Dedifferentiated amniotic fluid mesenchymal stem cell (primary cell): ENCODE results near the gene RIC8B.

ENCODE experiments used
- DNase-seq: peaks from one replicate; pipeline ENCODE4 v3.0.0-alpha.2; 2016; ENCODE audit errors: extremely low spot score

Gene RIC8B

DNA sequence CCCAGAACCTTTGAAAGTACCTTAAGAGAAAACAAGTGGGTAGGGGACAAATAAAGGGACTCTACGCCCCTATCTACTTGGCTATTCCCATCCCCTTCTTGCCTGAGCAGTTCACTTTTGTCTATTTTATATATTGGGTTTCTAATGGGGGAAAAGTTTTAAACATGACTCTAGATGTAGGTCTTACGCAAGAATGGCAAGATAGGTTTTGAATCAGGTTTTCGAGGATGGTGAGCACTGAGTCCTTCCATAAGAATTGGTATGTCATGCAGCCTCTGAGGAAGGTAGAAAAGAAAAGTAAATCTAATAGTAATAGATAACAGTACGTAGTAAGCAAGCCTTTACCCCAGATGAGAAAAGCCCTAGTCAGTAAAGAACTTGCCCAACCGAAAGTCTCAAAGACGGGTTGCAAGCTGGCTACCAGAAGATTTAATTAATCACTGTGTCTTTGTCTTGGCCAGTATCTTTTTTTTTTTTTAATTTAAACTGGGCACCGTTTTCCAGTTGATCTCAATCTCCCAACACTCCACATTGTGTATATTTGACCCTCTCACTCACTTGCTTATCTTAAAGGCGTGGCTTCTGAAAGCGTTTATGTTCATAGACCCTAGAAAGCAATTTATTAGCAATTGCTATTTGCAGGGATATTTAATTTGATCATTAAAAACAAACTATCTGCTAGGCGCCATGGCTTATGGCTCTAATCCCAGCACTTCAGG lies 94.7 kb downstream of the RIC8B start:
- no peak for DNase-seq

DNA sequence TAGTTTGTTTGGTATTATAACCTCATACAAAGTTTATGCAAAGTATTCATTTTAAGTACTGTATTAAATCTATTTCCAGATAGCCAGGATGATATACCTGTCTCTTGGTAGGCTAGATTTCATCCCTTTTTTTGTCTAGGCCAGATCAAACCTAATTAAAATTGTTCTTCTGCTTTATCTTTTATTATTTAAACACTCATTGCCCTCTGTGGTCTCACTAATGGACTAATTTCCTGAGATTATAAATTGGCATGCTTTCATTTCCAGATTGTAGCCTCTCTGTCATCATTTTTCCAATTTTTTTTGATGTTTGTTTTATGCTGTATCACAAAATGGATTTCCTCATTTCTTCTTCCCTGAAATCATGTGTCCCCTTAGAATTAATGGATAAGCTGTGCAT lies 95.6 kb downstream of the RIC8B start:
- no peak for DNase-seq

DNA sequence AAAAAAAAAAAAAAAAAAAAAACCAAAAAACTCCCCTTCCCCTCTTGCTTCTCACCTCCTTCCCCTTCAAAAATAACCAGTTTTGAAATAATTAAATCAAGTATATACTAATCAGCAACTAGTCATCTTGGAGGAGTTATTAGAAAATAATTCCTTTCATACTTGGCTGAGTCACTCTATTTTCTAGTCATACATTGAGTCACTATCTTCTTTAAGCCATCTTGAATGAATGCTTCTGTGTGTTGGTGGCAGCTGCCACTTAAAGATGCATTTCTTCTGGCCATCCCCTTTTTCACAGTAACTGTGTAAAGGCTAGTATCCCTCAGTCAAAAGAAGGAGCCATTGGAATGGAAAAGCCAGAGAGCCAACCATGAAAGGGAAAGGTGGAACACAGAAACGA lies 97.0 kb downstream of the RIC8B start:
- DNase-seq, result no peak

DNA sequence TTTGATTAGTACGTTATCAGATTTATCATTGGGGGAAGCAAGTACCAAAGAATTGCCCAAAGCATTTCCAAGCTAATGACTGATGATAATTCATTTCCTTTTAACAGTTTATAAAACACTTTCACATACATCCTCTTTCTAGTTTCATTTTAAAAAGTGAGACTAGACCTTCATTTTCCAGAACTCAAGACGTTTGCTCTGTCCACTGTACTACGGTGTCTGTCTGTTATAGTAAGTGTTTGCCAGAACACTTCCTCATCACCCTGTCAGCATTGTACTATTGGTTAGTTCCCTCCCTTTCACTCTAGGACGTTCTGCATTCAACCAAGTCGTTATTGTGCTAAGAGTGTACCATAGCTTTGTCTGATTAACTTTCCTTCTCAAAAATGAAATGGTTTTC lies 99.5 kb downstream of the RIC8B start:
- no peak for DNase-seq

DNA sequence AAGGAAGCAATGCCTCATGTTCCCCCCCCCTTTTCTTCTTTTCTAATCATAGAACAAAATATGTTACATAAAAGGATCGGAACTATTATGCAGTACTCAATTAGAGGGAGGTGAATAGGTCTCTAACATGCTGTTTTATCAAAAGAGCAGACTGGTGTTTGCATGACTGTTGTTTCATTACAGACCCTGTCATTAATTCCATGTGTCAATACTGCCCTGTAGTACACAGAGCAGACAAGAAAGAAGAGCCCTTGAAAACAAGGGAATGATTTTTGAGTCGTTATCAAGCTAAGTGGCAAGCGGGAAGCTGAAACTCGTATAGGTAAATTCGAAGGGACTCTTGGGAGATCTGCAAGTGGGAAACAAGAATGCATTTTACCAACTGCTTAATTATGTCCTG lies 104.3 kb downstream of the RIC8B start:
- DNase-seq, result no peak

DNA sequence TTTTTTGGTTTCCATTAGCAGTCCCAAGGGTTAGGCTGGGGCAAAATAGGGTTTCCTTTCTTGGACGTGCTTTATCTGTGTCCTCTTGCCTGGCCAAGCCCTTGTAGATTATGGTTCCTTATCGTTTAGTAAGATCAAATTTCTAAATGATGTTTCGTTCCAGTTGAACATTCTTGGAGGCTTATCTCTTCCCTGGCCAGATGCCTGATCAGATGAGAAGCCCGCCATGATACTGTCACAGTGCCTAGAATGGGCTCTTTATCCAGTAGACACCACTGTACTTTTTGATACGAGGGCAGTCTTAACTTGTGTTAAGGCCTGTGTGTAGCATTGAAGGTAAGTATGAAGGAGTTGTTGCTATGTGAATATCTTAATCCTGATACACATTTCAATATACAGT lies 105.1 kb downstream of the RIC8B start:
- no peak for DNase-seq

DNA sequence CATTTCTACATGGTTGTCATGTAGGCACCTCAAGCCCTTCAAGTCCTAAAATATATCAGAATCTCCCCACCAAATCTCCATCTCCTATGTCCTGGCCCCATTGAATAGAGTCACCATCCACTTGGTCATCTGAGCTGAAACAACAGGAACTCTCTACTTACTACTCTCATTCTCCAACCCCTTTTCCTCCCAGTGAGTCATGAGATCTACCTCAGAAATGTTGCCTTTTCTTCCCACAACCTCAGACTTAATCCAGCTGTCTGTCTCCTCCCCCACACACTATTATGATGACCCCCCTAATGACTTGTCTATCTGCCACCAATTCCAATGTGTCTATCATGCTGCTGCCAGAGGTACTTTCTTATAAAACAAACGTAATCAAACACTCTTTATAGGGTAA lies 108.9 kb downstream of the RIC8B start:
- DNase-seq, result no peak

DNA sequence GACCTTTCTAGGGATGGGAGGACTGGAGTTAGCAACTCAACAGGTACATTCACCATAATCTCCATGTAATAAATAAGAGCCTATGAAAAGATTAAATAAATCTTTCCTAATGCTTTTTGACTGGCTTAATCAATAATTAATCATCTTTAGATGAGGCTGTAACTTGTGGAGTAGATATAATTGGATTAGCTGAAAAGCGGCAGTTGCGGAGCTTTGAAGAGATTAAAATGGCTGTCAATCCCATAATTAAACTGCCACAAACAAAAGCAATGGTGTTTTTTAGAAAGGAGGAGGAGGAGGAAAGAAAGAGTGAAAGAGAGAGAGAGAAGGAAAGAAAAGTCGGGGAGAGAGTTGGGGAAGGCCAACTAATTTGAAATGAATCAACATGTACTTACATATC lies 110.5 kb downstream of the RIC8B start:
- no peak for DNase-seq

DNA sequence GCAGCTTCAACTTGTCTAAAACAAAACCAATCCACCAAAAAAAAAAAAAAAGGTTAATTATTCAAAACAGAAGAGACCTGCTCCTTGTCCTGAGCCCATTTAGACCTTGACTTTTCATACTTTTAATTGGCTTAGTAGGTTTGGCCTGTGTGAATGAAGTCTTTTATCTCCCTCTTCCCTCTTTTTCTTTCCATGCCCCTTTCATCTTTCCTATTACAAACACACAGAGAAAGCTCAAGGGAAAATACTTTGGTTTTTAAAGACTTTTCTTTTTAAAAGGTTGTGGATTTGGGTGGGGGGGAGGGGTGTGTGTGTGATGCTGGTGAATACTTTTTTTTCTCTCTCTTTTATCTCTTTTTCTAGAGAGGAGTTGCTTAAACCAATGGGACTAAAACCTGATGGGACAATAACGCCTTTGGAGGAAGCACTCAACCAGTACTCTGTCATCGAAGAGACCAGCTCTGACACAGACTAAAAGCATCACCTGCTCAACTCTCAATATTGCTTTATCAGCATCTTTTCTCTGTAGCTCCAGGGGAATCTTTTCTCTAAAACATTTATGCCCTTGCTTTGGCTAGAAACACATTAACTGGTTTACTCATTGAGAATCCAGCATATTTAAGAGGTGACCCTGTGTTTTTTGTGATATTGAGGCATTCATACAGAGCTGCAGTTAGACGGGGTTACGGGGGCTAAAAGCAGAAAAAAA lies 111.2 kb downstream of the RIC8B start:
- no peak for DNase-seq

DNA sequence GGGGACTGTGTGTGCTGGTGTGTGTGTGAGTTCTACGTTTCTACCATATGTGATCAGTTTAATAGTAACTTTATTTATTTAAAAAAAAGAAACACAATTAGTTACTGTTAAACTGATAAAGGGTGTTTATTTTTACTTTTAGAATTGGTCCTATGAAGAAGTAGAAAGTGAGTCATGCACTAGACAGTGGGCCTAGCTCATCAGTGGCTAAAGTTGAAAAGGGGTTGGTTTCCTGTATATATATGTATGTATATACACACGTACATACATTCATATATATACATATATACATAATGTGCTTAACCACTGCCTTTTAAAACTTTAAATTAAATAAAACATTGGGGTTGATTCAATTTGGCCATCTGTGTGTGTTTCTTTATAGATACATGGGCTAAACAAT lies 112.5 kb downstream of the RIC8B start:
- DNase-seq, result no peak

DNA sequence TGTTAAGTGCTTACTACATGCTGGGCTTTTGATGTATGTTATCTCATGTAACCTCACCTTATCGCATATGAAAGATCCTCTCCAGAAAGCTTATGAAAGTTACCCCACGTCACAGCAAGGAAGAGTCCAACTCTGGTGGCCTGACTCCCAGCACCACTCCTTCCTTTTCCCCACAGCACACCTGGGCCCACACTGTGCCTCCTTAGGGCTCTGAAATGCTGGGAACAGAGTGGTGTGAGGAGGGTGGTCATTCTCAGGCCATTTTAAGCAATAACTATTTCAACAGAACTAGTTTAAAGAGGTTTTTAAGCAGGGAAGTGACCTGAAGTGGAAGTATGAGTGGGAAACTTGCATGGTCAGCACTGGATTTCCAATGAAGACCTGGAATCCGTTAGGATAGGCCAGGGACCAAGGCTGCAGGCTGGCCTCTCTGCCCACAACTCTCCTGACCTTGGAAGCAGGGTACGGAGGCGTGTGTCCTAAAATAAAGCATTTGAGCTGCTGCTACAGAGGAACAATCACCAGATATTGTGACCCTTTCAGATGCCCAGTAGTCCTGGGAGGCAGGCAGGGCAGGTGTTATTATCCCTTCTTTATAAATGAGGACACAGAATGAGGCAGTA lies 114.0 kb downstream of the RIC8B start:
- no peak for DNase-seq

DNA sequence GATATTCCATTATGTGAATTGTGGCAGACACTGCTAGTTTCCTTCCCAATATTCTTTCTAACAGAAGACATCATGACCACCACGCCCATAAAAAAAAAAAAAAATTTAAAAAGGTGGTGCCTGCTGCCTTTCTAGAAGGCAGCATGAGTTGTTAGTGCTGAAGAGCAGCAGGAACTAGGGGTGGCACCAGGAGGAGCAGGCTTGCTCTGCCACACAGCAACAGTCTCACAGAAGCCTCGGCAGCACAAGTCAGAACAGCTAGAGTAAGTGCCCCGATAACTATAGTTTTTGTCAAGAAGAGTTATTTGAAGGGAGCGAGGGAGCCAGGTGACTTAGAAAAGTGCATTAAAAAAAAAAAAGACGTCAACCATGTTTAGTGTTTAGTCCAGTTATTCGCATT lies 114.8 kb downstream of the RIC8B start:
- DNase-seq, result no peak

DNA sequence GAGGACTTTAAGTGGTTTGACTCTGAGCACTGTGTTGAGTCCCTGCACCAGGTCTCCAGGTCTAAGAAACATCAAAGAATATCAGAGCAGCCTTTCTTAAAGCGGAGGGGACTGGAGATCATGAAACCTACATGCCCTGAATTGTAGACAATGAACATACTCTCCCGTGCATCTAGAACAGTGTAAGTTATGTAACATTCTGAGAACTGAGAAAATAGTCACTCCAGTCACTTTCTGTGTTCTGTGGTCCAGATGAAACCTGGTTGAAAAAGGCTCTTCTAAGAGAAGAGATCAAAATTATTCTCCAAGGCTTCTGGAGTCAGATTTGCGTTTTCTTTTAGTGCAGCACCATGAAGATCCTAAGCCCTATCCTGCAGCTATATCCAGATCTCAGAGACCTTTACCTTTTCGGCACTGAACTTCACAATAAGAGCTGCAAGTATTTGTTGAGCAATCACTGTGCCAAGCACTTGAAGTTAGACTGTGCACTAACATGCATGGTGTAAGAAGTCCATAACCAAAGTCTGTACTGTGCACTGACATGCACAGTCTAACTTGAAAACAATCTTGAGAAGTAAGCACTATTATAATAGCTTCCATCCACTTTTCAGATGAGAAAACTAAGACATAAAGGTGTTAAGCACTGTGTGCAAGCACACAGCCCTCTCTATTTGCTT lies 115.6 kb downstream of the RIC8B start:
- DNase-seq, result no peak

DNA sequence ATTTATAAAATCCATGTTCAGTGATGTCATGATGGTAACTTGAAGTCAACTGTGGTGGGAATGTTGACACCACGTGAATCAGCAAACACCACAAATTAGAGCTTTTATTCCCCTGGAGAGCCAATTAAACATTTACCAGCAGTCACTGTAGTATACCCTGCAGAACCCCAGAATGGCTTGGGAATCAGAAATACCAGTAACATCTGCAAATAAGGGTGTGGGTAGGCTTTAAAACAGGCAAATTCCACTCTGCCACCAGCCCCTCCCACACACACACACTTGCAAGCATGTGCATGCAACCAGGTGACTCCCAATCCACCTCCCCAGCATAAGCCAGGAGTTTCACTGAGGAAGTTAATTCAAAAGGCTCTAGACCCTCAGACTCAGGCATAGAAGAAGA lies 117.6 kb downstream of the RIC8B start:
- no peak for DNase-seq

DNA sequence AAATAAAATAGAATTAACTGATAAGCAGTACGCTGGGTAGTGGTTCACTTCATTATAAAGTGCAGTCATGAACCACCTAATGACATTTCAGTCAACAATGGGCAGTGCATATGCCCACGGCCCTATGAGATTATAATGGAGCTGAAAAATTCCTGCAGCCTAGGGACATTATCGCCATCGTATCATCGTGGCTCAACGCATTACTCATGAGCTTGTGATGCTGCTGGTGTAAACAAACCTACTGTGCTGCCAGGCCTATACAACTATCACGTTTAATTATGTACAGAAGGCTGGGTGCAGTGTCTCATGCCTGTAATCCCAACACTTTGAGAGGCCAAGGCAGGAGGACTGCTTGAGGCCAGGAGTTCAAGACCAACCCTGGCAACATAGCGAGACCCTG lies 119.0 kb downstream of the RIC8B start:
- no peak for DNase-seq

DNA sequence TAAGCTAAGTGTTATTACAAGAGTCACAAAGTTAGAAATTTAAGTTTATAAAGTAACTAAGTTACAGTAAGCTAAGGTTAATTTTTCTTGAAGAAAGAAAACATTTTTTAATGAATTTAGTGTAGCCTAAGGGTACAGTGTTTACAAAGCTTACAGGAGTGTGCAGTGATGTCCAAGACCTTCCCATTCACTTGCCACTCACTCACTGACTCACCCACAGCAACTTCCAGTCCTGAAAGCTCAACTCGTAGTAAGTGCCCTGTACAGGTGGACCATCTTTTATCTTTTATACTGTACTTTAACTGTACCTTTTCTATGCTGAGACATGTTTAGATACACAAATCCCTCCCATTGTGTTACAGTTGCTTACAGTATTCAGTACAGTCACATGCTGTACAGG lies 120.3 kb downstream of the RIC8B start:
- DNase-seq, result no peak

DNA sequence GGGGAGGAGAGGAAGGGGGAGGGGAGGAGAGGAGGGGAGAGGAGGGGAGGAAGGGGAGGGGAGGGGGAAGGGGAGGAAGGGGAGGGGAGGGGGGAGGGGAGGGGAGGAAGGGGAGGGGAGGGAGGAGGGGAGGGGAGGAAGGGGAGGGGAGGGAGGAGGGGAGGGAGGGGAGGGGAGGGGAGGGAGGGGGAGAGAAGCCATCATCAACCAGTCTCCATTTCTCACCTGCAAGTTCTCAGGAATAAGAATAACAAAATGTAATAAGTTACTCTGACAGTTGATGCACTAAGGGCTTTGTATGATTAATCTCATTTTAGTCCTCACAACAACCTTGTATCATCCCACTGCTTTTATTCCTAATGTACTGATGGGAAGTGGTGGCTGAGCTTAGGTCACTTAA lies 122.1 kb downstream of the RIC8B start:
- no peak for DNase-seq

DNA sequence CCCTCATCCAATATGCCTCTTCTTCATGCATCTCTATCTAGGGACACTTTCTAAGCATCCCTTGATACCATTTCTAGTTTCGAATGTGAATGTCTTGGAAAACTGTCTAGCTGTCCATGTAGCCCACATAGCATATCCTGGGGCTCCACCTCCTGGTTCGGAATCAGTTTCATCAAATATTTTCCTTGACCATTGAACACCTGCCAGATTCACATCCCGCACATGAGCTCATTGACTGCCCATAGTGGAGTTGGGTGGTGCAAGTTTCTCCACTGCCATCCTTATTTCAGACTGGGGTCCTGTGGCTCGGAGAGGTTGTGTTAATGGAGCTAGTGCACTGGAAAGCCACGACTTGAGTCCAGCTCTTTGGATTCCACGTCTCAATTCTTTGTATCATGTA lies 122.6 kb downstream of the RIC8B start:
- DNase-seq, result no peak

DNA sequence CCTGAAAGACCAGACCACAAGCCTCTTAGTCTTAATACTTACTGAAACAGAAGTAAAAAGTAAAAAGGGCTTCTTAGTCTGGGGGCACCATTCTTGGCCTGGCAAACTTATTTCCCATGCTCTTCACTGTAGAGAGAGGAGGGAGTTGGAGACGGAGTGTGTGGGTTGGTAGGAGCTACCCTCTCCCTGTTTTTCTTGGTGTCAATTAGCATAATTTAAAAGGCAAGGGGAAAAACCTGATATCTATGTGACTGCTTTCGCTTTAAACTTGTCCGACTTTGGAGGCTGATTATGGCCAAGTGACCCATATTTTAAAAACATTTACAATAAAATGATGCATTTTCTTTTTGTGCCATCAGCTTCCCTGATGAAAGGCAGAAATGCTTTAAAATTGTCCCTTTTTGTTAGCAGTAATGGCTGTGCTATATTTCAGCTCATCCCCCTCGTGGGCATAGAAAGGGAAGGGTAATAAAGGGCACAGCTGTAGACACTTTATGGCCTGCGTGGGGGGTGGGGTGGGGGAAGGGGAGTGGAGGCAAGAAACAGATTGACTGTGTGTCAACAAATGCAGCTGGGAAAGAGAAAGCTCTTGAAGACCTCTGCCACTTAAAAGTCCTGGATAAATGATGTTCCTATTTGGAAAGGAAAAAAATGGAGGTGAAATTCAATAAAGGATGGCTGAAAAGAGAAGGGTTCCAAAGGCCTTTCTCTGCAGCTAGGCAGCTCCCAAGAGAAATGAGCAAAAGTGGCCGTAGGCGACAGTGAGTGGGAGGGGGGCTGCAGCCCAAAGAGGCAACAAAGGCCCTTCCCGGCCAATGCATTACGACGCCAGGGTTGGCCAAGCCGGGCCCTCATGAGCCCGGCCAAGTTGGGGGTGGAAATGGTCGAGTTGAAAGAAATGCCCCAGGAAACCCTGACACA lies 123.8 kb downstream of the RIC8B start:
- DNase-seq, result no peak

DNA sequence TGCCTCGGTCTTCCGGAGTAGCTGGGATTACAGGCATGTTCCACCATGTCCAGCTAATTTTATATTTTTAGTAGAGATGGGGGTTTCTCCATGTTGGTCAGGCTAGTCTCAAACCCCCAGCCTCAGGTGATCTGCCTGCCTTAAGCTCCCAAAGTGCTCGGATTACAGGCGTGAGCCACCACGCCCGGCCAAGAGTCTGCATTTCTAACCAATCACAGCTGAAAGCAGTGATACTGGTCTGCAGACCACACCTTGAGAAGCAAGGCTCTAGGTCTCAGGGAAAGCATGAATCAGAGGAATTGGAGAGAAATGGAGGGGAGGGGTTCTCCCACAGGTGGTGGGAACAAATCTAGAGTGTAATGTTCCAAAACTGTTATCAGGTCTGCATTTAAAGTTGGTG lies 126.1 kb downstream of the RIC8B start:
- no peak for DNase-seq

DNA sequence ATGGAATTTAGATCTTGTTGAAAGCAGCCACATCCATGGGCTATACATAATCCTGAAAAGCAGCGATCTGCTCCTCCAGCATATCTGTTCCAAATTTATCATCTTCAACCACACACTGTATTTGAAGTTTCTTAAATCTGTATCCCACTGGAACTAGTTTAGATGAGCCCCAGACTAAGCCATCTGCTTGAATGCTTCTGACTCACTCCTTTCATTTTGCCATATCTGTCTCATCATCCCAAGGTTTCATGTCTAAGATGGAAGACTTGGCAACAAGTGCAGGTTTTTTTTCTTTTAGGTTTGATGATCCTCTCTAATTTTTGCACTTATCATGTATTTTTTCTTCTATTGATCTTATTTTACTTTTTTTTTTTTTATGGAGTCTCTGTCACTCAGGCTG lies 126.8 kb downstream of the RIC8B start:
- DNase-seq, result no peak

DNA sequence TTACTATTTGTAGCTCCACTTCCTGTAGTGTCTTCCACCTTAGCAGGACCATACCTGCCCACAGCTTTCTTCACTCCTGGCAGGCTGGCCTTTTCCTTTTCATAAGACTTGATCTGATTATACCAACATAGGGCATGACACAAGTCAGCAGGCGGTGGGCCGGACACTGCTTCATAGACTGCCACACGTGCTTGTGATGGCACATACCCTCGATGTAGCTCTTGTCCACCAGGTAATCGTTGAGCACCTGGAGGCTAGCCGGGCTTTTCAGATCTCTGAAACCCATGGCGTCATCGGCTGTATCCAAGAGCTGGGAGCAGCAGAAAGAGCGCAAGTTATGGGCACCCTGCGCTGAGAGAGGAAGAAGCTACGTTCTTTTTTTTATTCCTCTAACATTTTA lies 127.6 kb downstream of the RIC8B start:
- no peak for DNase-seq
